GM08714 (cell line): ENCODE data around the gene YTHDF1.

Source experiments
- H3K4me3 ChIP-seq: fragments of 200-500 bp; sonication (Bioruptor generic); 2 replicates; pipeline ENCODE4 v1.5.1; 2014; ENCODE audit warnings: mild to moderate bottlenecking, low read length, inconsistent platforms
- ZNF274 ChIP-seq: IDR thresholded peaks from 2 replicates; pipeline ENCODE4 v1.6.1; 2012; ENCODE audit warnings: mild to moderate bottlenecking, low read depth, low read length

The YTHDF1 gene

GRCh38 chr20:63175038-63175895 is 40.7 kb downstream of the YTHDF1 start:
- TF ChIP-seq ZNF274 = no peak
- H3K4me3 ChIP-seq = no peak overlapping the region

- no peak overlapping the region for H3K4me3 ChIP-seq
- TF ChIP-seq ZNF274 = no peak
These were observed 41.5 kb downstream of the YTHDF1 start for GRCh38 chr20:63174309-63175037.

- H3K4me3 ChIP-seq = no peak overlapping the region
- TF ChIP-seq ZNF274 = no peak
These were observed 42.3 kb downstream of the YTHDF1 start for GRCh38 chr20:63173552-63174191.

- TF ChIP-seq ZNF274 = no peak
- H3K4me3 ChIP-seq = no peak overlapping the region
These were observed 43.2 kb downstream of the YTHDF1 start for GRCh38 chr20:63172726-63173125.

GRCh38 chr20:63171991-63172390 is 43.9 kb downstream of the YTHDF1 start:
- no peak overlapping the region for H3K4me3 ChIP-seq
- TF ChIP-seq ZNF274 = no peak

- TF ChIP-seq ZNF274 = no peak
- H3K4me3 ChIP-seq = no peak overlapping the region
These were observed 46.2 kb downstream of the YTHDF1 start for GRCh38 chr20:63169681-63170080.

- no peak overlapping the region for H3K4me3 ChIP-seq
- TF ChIP-seq ZNF274 = no peak
These were observed 47.1 kb downstream of the YTHDF1 start for GRCh38 chr20:63168861-63169260.

- no peak for TF ChIP-seq ZNF274
These were observed 47.9 kb downstream of the YTHDF1 start for GRCh38 chr20:63167918-63168520.

GRCh38 chr20:63167026-63167917 is 48.7 kb downstream of the YTHDF1 start:
- H3K4me3 ChIP-seq = no peak overlapping the region
- TF ChIP-seq ZNF274 = no peak

More at GRCh38 chr20:63167918-63168520, 47.9 kb downstream of the YTHDF1 start:
- H3K4me3 ChIP-seq = no peak overlapping the region

GRCh38 chr20:63166193-63167020 is 49.5 kb downstream of the YTHDF1 start:
- H3K4me3 ChIP-seq = no peak overlapping the region
- TF ChIP-seq ZNF274 = no peak

GRCh38 chr20:63165356-63166192 is 50.4 kb downstream of the YTHDF1 start:
- no peak for TF ChIP-seq ZNF274
- H3K4me3 ChIP-seq = no peak overlapping the region
